Esophagus muscularis mucosa (tissue), 4 donors: ENCODE measurements around the gene ANKRD11. TPM values are rescaled to one million over a fixed set of nuclear protein-coding genes. Genes with fewer than 3 reads are reported as not detected.

Experiments
- DNase-seq: peaks from one replicate; pipeline ENCODE4 v3.0.0-alpha.2; 2017; ENCODE audit errors: extremely low spot score
- H3K27ac ChIP-seq, 4 donors: fragments of 200-600 bp; sonication (generic); replicated peaks in 1 of 4; 1 replicate in 3 of 4; 2 replicates in 1 of 4; pipeline ENCODE4 v1.5.1; 2016 to 2019; ENCODE audit warnings: mild to moderate bottlenecking in 1 of 4
- H3K27me3 ChIP-seq, 4 donors: fragments of 200-600 bp; sonication (generic); one replicate each; pipeline versions ENCODE4 v1.5.1 to v1.6.0; 2016 to 2019
- H3K36me3 ChIP-seq, 4 donors: fragments of 200-600 bp; sonication (generic); one replicate each; pipeline ENCODE4 v1.5.1; 2016 to 2019
- H3K4me1 ChIP-seq, 4 donors: fragments of 200-600 bp; sonication (generic); one replicate each; pipeline ENCODE4 v1.5.1; 2016 to 2019
- H3K4me3 ChIP-seq, 4 donors: fragments of 200-600 bp; sonication (generic); 1 replicate in 2 of 4; 2 replicates in 2 of 4; pipeline ENCODE4 v1.5.1; 2016 to 2019; ENCODE audit warnings: mild to moderate bottlenecking in 4 of 4, moderate library complexity in 1 of 4
- H3K9me3 ChIP-seq, 4 donors: fragments of 200-600 bp; sonication (generic); 1 replicate in 3 of 4; 2 replicates in 1 of 4; pipeline ENCODE4 v1.5.1; 2016 to 2019
- EP300 ChIP-seq: sonication (generic); formaldehyde crosslinking; IDR thresholded peaks from one replicate; pipeline ENCODE4 v1.6.1; 2017; ENCODE audit warnings: antibody characterized with exemption
- POLR2A ChIP-seq: fragments of 450-650 bp; IDR thresholded peaks from one replicate; pipeline ENCODE4 v1.6.1; 2017; ENCODE audit warnings: antibody characterized with exemption, moderate library complexity, mild to moderate bottlenecking, low read depth
- POLR2AphosphoS5 ChIP-seq, 2 donors: sonication (generic); formaldehyde crosslinking; IDR thresholded peaks; one replicate each; pipeline ENCODE4 v1.6.1; 2017; ENCODE audit warnings: antibody characterized with exemption in 2 of 2
- WGBS: methylation state at CpG from one replicate; pipeline ENCODE4 v1.1.5; 2018; 5-methylcytosine and 5-hydroxymethylcytosine counted together
- intact Hi-C: fragments of 100-400 bp; cut with DNase I; formaldehyde crosslinking; loops from one replicate; pipeline ENCODE4 v1.15.1; 2023
- total RNA-seq, 4 donors: library from RNA; depleted of rRNA; stranded (reverse); fragments of >200 nt; gene quantifications; one replicate each; pipeline versions ENCODE4 v1.1.0 to v1.2.1, GENCODE V29; 2016
- TF ChIP-seq, protein P1 (sequence below), 3 experiments: fragments of 200-600 bp in 2 of 3; fragments of 450-650 bp in 1 of 3; sonication (generic) in 2 of 3; IDR thresholded peaks; one replicate each; pipeline ENCODE4 v1.5.1; 2017 to 2019; ENCODE audit warnings: antibody characterized with exemption in 3 of 3, mild to moderate bottlenecking in 2 of 3, moderate library complexity in 1 of 3

ANKRD11 gene
- total RNA-seq, 4 donors from 2014 or later: 60.8 to 119 (median 105) TPM

DNA sequence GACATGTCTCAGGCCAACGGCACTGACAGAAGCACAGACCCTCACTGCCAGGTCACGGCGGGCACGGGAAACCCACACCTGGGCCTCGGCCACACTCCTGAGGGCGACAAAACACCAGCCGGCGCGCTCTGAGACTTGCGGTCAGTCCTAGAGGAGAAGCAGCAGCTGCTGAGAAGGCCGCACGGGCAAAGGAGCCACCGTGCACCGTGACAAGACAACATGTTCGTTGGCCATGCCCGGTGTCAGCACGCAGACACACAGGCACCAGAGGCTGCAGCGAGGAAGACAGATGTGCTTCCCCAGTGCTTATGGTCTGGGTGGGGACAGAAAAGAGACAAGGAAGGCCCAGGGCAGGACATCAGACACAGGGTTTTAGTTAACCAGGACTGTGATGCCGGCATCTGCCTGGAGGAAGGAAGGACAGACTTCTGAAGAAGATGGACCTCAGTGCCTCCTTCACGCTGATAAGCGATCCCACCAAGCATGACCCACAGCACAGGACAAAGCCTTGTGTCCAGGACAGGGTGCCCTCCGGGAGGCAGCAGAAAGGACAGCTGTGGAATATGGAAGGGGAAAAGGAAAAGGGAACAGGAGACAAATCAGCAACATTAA, 84.0 kb downstream of the ANKRD11 start:
- Histone ChIP-seq H3K27ac (no peak overlapping the region), H3K4me1 (peaks cover 73 to 98% (median 96%) of the 10 kb centered on the region in 4 donors), H3K9me3 (no peaks in the 10 kb centered on the region), H3K4me3 (no peak overlapping the region), H3K27me3 (no peaks in the 10 kb centered on the region), H3K36me3 (no peaks in the 10 kb centered on the region)
- DNase-seq: no peak
- 78% methylated on average over 19 of the region's 22 CpGs for WGBS
- intact Hi-C loops: no loop called here
- TF ChIP-seq EP300 (no peak), POLR2A (no peak), POLR2AphosphoS5 (IDR thresholded peaks at IDR 0.05) (no peak)
- TF ChIP-seq, protein P1, sequence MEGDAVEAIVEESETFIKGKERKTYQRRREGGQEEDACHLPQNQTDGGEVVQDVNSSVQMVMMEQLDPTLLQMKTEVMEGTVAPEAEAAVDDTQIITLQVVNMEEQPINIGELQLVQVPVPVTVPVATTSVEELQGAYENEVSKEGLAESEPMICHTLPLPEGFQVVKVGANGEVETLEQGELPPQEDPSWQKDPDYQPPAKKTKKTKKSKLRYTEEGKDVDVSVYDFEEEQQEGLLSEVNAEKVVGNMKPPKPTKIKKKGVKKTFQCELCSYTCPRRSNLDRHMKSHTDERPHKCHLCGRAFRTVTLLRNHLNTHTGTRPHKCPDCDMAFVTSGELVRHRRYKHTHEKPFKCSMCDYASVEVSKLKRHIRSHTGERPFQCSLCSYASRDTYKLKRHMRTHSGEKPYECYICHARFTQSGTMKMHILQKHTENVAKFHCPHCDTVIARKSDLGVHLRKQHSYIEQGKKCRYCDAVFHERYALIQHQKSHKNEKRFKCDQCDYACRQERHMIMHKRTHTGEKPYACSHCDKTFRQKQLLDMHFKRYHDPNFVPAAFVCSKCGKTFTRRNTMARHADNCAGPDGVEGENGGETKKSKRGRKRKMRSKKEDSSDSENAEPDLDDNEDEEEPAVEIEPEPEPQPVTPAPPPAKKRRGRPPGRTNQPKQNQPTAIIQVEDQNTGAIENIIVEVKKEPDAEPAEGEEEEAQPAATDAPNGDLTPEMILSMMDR (IDR thresholded peaks at IDR 0.05): no peak

DNA sequence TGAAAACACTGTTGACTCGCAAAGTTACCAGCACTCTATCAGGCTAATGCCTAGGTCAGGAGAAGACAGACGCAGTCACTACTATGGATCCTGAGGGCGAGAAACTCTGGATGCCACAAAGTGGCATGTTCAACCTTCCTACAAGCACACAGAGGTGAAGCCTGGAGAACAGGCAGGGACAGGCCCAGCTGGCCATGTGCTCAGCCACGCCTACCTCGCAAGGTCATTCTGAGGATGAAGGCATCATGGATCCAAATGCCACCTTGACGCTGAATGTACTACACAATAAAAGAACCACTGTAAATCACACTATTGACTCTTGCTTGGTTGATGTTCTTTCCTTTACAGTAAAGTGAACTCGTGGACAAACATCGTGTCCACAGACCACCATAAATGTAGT, 85.8 kb downstream of the ANKRD11 start:
- H3K9me3 ChIP-seq: no peaks in the 10 kb centered on the region
- H3K4me3 ChIP-seq: no peak overlapping the region
- 96% methylated on average over 8 of the region's 8 CpGs for WGBS
- no peaks in the 10 kb centered on the region for H3K27me3 ChIP-seq
- H3K36me3 ChIP-seq: no peaks in the 10 kb centered on the region
- TF ChIP-seq, protein P1 (IDR thresholded peaks at IDR 0.05): no peak
- TF ChIP-seq EP300 (no peak), POLR2A (no peak), POLR2AphosphoS5 (IDR thresholded peaks at IDR 0.05) (no peak)
- no peak for DNase-seq
- intact Hi-C loops: no loop called here
- peaks cover 55 to 91% (median 85%) of the 10 kb centered on the region in 4 donors for H3K4me1 ChIP-seq
- no peak overlapping the region for H3K27ac ChIP-seq

DNA sequence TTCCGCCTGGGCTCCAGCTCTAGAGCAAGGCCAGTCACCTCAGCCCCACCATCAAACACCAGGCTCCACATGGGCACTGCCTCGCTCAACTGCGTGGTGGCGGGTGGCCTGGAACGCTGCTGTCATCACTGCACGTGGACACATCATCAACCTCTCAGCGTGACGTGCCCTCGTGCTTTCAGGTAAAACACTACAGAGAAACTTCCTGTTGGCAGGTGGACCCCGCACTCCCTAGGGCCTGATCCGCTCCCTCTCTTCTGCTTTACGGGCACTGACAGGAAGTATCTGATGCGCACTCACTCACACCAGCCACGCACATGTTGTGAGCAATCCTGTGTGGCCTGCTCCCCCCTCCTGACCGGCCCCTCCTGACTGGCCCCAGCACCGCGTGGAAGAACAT, 87.4 kb downstream of the ANKRD11 start:
- H3K27me3 ChIP-seq: no peaks in the 10 kb centered on the region
- no peaks in the 10 kb centered on the region for H3K36me3 ChIP-seq
- no peak for DNase-seq
- intact Hi-C loops: no loop called here
- peaks cover 39 to 88% (median 81%) of the 10 kb centered on the region in 4 donors for H3K4me1 ChIP-seq
- H3K4me3 ChIP-seq: no peak overlapping the region
- TF ChIP-seq POLR2A (no peak), POLR2AphosphoS5 (IDR thresholded peaks at IDR 0.05) (no peak), EP300 (no peak)
- TF ChIP-seq, protein P1 (IDR thresholded peaks at IDR 0.05): no peak
- H3K27ac ChIP-seq: no peak overlapping the region
- no peaks in the 10 kb centered on the region for H3K9me3 ChIP-seq
- WGBS: 83% methylated on average over 15 of the region's 17 CpGs

DNA sequence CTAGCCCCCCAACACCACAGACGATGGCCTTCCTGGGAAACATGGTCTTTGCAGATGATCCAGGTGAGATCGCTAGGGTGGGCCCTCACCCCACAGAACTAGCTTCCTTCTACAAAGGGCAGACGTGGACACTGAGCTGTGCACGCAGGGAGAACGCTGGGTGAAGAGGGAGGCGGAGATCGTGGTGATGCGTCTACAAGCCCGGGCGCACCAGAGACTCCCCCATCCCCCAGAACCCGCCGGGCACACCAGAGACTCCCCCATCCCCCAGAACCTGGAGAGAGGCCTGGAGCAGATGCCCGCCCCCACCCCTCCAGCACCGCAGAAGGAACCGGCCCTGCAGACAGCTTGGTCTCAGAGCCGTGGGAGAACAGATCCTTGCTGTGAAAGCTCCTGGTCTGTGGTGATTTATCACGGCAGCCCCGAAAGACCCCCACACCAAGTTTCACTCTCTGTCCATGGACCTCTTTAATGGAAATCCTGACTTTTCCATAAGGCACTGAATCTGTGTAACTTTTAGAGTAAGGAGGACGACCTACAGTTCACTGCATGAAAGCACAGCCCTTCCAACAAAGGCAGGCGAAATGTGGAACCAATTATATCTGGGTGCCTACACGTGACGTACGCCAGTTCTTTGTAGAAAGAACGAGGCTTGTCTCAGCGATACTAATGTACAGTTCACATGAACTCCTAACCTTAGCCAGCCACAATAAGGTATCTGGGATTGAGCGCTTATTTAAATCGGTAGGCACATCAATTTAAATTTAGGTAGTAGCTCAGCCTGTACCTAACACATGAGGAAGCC, 88.5 kb downstream of the ANKRD11 start:
- intact Hi-C loops: no loop called here
- no peaks in the 10 kb centered on the region for H3K27me3 ChIP-seq
- no peaks in the 10 kb centered on the region for H3K9me3 ChIP-seq
- DNase-seq: no peak
- TF ChIP-seq POLR2AphosphoS5 (IDR thresholded peaks at IDR 0.05) (no peak), EP300 (no peak), POLR2A (no peak)
- TF ChIP-seq, protein P1 (IDR thresholded peaks at IDR 0.05): no peak
- no peak overlapping the region for H3K4me3 ChIP-seq
- 77% methylated on average over 22 of the region's 27 CpGs for WGBS
- peaks cover 33 to 88% (median 73%) of the 10 kb centered on the region in 4 donors for H3K4me1 ChIP-seq
- H3K36me3 ChIP-seq: no peaks in the 10 kb centered on the region
- H3K27ac ChIP-seq: no peak overlapping the region
